AG09309 (cell line): ENCODE results near the gene IMMP1L.
A peak's percentile ranks its signal among the peaks of the same experiment; 100 is the strongest.

ENCODE experiments used
- DNase-seq: peaks from one replicate; pipeline ENCODE4 v3.0.0-alpha.2; 2010; ENCODE audit warnings: low read depth
- H3K4me3 ChIP-seq: 2 replicates; pipeline ENCODE4 v1.5.1; 2011; ENCODE audit warnings: mild to moderate bottlenecking, low read depth, low read length, moderate library complexity; ENCODE audit not compliant: control insufficient read depth
- TF ChIP-seq, protein P1 (sequence below): IDR thresholded peaks from 2 replicates; pipeline ENCODE4 v1.5.1; 2011; ENCODE audit warnings: mild to moderate bottlenecking, low read depth, low read length, inconsistent platforms; ENCODE audit not compliant: insufficient read depth, control insufficient read depth; ENCODE audit errors: missing control alignments

The IMMP1L gene

DNA sequence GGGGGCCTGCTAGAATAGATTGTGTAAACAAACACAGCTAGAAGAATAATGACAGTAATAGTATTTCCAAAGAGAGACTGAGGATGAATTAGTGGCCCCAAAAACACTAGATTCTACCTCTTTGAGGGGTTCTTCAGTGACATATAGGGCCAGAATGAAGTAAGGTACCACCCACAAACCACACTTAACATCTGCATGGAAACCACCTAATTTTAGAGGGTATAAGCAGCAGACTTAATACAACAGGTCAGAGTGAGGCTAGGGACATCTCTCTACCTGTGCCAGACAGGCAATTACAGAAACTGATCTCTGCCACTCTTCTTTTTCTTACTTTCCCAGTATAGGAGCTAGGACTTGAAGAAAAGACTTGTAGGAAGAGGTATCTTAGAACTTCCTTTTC is 20.3 kb upstream of the IMMP1L start:
- TF ChIP-seq, protein P1, sequence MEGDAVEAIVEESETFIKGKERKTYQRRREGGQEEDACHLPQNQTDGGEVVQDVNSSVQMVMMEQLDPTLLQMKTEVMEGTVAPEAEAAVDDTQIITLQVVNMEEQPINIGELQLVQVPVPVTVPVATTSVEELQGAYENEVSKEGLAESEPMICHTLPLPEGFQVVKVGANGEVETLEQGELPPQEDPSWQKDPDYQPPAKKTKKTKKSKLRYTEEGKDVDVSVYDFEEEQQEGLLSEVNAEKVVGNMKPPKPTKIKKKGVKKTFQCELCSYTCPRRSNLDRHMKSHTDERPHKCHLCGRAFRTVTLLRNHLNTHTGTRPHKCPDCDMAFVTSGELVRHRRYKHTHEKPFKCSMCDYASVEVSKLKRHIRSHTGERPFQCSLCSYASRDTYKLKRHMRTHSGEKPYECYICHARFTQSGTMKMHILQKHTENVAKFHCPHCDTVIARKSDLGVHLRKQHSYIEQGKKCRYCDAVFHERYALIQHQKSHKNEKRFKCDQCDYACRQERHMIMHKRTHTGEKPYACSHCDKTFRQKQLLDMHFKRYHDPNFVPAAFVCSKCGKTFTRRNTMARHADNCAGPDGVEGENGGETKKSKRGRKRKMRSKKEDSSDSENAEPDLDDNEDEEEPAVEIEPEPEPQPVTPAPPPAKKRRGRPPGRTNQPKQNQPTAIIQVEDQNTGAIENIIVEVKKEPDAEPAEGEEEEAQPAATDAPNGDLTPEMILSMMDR: no peak
- no peak for DNase-seq
- no peak overlapping the region for H3K4me3 ChIP-seq

DNA sequence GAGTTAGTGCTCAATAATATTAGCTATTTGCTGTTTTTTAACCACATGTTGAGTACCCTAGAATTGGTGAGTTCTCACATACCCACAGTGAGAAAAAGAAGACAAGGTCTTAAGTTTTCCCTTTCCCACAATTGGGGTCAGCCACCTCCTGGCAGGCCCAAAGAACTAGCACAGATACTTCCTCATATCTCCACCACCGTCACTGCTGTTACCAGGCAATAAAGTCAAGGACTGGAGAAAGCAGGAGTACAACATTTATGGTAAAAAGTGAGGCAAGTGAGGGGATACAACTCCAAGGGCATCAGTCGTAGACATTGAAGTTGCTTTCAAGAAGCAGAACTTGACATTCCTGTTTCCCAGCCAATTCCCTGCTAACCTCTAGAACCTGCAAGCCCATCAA is 19.8 kb upstream of the IMMP1L start:
- H3K4me3 ChIP-seq: no peak overlapping the region
- TF ChIP-seq, protein P1: no peak
- no peak for DNase-seq

DNA sequence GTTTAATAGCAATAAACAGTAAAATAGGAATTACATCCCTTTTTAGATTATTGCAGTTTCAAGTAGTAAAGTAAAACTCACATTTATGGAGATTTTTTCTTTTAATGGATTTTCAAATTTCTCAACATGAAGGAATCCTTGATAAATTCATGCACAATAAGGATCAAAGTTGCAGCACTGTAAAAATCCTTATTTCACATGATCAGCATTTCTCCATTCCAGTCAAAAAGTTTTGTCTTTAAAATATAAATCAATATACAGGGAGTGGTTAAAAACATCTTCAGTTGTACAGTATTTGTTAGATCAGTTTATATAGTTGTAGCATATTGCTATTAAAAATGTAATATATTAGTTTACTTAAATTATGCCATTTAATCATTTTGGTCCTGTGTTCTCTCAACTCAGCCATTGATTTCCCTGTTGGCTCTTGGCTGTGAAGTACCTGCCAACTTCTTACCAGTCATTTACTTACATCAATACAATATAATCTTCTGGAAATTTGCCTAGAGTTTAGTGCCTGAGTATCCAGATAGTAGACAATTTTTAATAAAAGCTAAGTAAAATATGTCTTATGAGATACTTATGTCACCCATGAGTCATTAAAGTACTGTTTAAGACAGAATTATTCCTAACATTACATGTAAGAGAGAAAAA is 12.2 kb upstream of the IMMP1L start:
- H3K4me3 ChIP-seq: no peak overlapping the region
- DNase-seq: no peak
- TF ChIP-seq, protein P1: no peak

DNA sequence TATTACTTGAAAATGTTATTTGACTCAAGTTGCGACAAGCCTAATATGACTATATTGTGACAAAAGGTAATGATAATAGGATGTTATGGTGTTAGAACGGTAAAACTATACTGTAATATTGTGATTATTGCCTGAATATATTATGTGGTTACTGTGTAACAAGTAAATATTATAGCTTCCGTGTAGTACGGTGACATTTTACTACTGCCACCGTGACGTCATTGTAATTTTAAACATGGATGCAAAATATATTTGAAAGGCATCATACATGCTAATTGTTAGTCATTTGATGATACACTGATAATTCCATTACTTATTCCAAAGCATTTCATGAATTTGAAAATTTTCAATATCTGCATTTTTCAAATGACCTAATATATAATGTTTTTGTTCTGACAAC is 2.7 kb upstream of the IMMP1L start:
- no peak for DNase-seq
- TF ChIP-seq, protein P1: no peak
- no peak overlapping the region for H3K4me3 ChIP-seq

DNA sequence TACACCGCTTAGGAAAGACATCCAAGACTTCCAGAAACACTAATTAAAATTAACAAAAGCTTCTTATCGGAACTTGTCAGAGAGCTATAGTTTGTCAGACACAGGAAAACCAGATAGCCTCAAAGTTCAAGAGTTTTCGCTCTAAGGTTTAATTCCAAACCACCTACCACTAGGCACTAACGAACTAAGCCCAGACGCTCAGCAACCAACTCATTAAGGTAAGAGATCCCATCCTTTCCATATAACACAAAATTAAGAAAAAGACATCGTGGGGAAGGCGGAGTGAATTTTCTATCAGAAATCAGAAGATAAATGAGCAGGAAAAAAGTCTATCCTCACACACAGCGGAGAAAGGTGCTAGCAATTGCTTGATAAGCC is 382 bp downstream of the IMMP1L start:
- no peak for DNase-seq
- TF ChIP-seq, protein P1: no peak
- H3K4me3 ChIP-seq: peak overlapping the region; percentile 87

DNA sequence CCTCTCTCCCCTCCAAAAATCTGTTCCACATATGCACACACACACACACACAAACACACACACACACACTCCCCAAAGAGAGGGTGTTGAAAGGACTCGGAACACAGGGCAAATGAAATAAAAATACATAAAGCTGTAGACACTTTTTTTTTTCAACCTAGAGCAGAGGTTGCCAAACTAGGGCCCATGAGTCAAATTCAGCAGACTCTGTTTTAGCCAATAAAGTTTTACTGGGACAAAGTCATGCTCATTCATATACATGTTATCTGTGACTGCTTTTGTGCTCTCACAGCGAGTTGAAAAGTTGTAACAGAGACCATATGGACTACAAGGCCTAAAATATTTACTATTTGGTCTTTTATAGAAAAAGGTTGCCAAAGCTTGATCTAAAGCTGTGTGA is 8.9 kb downstream of the IMMP1L start:
- no peak overlapping the region for H3K4me3 ChIP-seq
- DNase-seq: no peak
- TF ChIP-seq, protein P1: no peak
